ENCODE measurements around the gene SH3BGR.

SH3BGR gene

DNA sequence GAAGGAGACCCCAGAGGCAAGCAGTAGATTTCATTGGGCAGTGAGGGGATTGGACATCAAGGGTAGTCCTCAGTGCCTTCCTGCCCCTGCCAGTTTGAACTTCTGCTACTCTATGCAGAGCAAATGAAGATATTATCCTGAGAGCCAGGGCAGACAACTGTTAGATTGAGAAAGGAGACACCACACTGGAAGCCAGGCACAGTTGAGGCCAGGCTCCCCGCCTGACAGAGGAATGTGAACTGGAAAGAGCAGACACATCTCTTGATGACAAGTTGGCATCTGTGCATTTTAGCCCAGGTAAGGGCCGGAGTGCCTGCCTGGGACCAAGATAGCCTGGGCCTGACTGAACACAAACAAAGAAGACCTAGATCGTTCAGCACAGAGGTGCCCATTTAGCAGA is 16.0 kb downstream of the SH3BGR start:
- DNase-seq (ENCODE audit: low read depth, low spot score), result no peak
- ChIA-PET CTCF (no interaction called here), POLR2A (no interaction called here)
- TF ChIP-seq CTCF (IDR thresholded peaks at IDR 0.05; ENCODE audit: insufficient read depth, low read length, missing control alignments), result no peak
- H3K4me3 ChIP-seq (ENCODE audit: low read depth, low read length), result no peak overlapping the region

GRCh38 chr21:39468559-39468958 is 16.8 kb downstream of the SH3BGR start:
- H3K4me3 ChIP-seq (ENCODE audit: low read depth, low read length), result no peak overlapping the region
- no peak for DNase-seq (ENCODE audit: low read depth, low spot score)
- no peak for TF ChIP-seq CTCF (IDR thresholded peaks at IDR 0.05; ENCODE audit: insufficient read depth, low read length, missing control alignments)
- ChIA-PET POLR2A (no interaction called here), CTCF (no interaction called here)

- ChIA-PET POLR2A (no interaction called here), CTCF (no interaction called here)
- no peak overlapping the region for H3K4me3 ChIP-seq (ENCODE audit: low read depth, low read length)
- DNase-seq (ENCODE audit: low read depth, low spot score), result no peak
- no peak for TF ChIP-seq CTCF (IDR thresholded peaks at IDR 0.05; ENCODE audit: insufficient read depth, low read length, missing control alignments)
Observed at GRCh38 chr21:39471598-39471997, 19.8 kb downstream of the SH3BGR start.

DNA sequence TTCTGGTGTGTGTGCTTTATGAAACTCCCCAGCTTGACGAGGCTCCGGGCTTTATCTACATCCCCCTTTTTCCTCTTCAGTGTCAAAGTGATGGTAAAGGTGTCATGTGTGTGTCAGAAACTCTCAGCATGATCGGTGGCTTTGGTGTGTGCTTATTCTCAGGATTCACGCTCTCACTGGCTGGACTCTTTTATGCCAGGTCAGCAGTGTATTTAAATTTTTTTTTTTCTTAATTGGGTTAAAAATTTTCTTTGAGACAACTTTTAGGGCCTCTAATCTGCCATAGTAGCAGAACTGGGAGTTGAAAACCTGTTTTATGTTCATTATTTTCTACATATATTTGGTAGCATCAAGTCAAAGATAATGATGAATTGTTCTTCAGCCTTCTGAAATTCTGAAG is 21.0 kb downstream of the SH3BGR start:
- POLR2A ChIA-PET, result no interaction called here
- H3K4me3 ChIP-seq (ENCODE audit: low read depth, low read length), result no peak overlapping the region
- CTCF ChIA-PET, result no interaction called here
- TF ChIP-seq CTCF (IDR thresholded peaks at IDR 0.05; ENCODE audit: insufficient read depth, low read length, missing control alignments), result no peak
- DNase-seq (ENCODE audit: low read depth, low spot score), result no peak

DNA sequence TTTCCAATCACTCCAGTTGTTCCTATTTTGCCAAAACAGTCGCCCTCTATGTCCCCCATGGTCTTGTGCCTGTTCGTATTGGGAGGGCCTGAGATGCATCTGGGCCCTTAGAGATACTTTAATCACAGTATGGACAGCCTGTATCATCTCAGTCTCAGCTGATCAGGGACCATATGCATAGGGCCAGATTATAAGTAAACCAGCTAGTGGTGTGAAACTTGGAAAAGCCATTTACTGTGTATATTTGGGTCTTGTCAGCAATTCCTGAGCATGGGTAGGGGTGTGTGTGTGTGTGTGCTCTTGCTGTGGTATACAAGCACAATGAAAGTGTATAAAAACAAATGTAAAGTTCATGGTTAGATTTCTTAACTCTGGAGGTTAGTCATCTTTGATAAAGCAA is 22.8 kb downstream of the SH3BGR start:
- ChIA-PET POLR2A (no interaction called here), CTCF (no interaction called here)
- DNase-seq (ENCODE audit: low read depth, low spot score), result no peak
- TF ChIP-seq CTCF (IDR thresholded peaks at IDR 0.05; ENCODE audit: insufficient read depth, low read length, missing control alignments), result no peak
- no peak overlapping the region for H3K4me3 ChIP-seq (ENCODE audit: low read depth, low read length)

- no peak for DNase-seq (ENCODE audit: low read depth, low spot score)
- no peak for TF ChIP-seq CTCF (IDR thresholded peaks at IDR 0.05; ENCODE audit: insufficient read depth, low read length, missing control alignments)
- CTCF ChIA-PET, result no interaction called here
- POLR2A ChIA-PET, result no interaction called here
- H3K4me3 ChIP-seq (ENCODE audit: low read depth, low read length), result no peak overlapping the region
Observed at GRCh38 chr21:39479164-39479813, 27.5 kb downstream of the SH3BGR start.

Measured in AG04449 (cell line).